Body of pancreas (tissue), 4 donors: ENCODE results near the gene NQO2. TPM values are rescaled to one million over a fixed set of nuclear protein-coding genes. Genes with fewer than 3 reads are reported as not detected.

ENCODE experiments used
- ATAC-seq: fragments of 150-250 bp; one replicate; pipeline ENCODE4 v1.9.1; 2016
- DNase-seq, 4 donors: peaks; one replicate each; pipeline ENCODE4 v3.0.0-alpha.2; 2019
- H3K27ac ChIP-seq, 4 donors: fragments of 200-600 bp; sonication (generic); 1 replicate in 3 of 4; 2 replicates in 1 of 4; pipeline versions ENCODE4 v1.5.1 to v1.6.1; 2016 to 2019; ENCODE audit warnings: mild to moderate bottlenecking in 1 of 4, mixed read lengths in 1 of 4, moderate library complexity in 1 of 4
- H3K27me3 ChIP-seq, 2 donors: fragments of 200-600 bp; sonication (generic); one replicate each; pipeline ENCODE4 v1.6.0; 2016; ENCODE audit warnings: mild to moderate bottlenecking in 1 of 2
- H3K36me3 ChIP-seq, 2 donors: fragments of 200-600 bp; sonication (generic); replicated peaks in 1 of 2; 2 replicates each; pipeline ENCODE4 v1.5.1; 2016; ENCODE audit warnings: low read depth in 2 of 2; ENCODE audit not compliant: insufficient read depth in 1 of 2
- H3K4me1 ChIP-seq: fragments of 200-600 bp; sonication (generic); one replicate; pipeline ENCODE4 v1.6.0; 2016
- H3K4me3 ChIP-seq, 2 donors: fragments of 200-600 bp; sonication (generic); 1 replicate in 1 of 2; 2 replicates in 1 of 2; pipeline ENCODE4 v1.5.1; 2016 to 2019
- H3K9me3 ChIP-seq, 3 donors: fragments of 200-600 bp; sonication (generic); 1 replicate in 2 of 3; 2 replicates in 1 of 3; pipeline ENCODE4 v1.5.1; 2016
- POLR2A ChIP-seq, 3 donors: fragments of 450-650 bp; IDR thresholded peaks; one replicate each; pipeline ENCODE4 v1.6.1; 2016; ENCODE audit warnings: antibody characterized with exemption in 3 of 3, mild to moderate bottlenecking in 2 of 3
- WGBS, 2 donors: methylation state at CpG; one replicate each; pipeline ENCODE4 v1.1.5; 2017; 5-methylcytosine and 5-hydroxymethylcytosine counted together
- intact Hi-C: fragments of 100-400 bp; cut with DNase I; formaldehyde crosslinking; loops from one replicate; pipeline ENCODE4 v1.15.1; 2023
- total RNA-seq, 2 donors: library from RNA; depleted of rRNA; stranded (reverse); fragments of >200 nt; gene quantifications; one replicate each; pipeline ENCODE4 v1.1.0, GENCODE V29; 2016
- TF ChIP-seq, protein P1 (sequence below), 7 experiments: fragments of 450-650 bp in 4 of 7; fragments of 200-600 bp in 3 of 7; sonication (generic) in 3 of 7; IDR thresholded peaks; one replicate each; pipeline ENCODE4 v1.5.1; 2016 to 2019; ENCODE audit warnings: antibody characterized with exemption in 7 of 7

NQO2 gene
- total RNA-seq, 2 donors from 2014 or later = 7.3 to 17.1 TPM

DNA sequence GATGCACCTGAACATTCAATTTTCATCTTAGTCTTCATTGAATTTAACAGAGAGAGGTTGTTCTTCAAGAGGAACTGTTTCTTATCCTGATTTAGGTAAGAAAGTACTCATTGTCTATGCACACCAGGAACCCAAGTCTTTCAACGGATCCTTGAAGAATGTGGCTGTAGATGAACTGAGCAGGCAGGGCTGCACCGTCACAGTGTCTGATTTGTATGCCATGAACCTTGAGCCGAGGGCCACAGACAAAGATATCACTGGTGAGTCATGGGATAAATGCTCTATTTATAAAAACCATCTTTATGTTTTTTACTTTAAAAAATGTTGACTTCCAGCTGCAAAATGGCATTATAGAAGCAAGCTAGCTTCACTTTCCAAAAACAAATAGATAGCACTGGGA, 10.2 kb downstream of the NQO2 start:
- intact Hi-C loops = loop anchor here (5.0 kb wide), 1 partner anchor 42 kb away; no protein-coding TSS in a partner anchor
- H3K27ac ChIP-seq = no peak overlapping the region
- H3K4me3 ChIP-seq = no peak overlapping the region
- TF ChIP-seq, protein P1, sequence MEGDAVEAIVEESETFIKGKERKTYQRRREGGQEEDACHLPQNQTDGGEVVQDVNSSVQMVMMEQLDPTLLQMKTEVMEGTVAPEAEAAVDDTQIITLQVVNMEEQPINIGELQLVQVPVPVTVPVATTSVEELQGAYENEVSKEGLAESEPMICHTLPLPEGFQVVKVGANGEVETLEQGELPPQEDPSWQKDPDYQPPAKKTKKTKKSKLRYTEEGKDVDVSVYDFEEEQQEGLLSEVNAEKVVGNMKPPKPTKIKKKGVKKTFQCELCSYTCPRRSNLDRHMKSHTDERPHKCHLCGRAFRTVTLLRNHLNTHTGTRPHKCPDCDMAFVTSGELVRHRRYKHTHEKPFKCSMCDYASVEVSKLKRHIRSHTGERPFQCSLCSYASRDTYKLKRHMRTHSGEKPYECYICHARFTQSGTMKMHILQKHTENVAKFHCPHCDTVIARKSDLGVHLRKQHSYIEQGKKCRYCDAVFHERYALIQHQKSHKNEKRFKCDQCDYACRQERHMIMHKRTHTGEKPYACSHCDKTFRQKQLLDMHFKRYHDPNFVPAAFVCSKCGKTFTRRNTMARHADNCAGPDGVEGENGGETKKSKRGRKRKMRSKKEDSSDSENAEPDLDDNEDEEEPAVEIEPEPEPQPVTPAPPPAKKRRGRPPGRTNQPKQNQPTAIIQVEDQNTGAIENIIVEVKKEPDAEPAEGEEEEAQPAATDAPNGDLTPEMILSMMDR (IDR thresholded peaks at IDR 0.05) = no peak
- TF ChIP-seq POLR2A (IDR thresholded peaks at IDR 0.05) = no peak
- no peaks in the 10 kb centered on the region for H3K4me1 ChIP-seq
- H3K27me3 ChIP-seq = no peaks in the 10 kb centered on the region
- no peak for ATAC-seq
- peaks cover 2 to 6% of the 10 kb centered on the region in 2 donors for H3K36me3 ChIP-seq
- no peak for DNase-seq
- 93 to 98% methylated on average over 3 of the region's 3 CpGs for WGBS, 2 donors
- H3K9me3 ChIP-seq = no peaks in the 10 kb centered on the region

DNA sequence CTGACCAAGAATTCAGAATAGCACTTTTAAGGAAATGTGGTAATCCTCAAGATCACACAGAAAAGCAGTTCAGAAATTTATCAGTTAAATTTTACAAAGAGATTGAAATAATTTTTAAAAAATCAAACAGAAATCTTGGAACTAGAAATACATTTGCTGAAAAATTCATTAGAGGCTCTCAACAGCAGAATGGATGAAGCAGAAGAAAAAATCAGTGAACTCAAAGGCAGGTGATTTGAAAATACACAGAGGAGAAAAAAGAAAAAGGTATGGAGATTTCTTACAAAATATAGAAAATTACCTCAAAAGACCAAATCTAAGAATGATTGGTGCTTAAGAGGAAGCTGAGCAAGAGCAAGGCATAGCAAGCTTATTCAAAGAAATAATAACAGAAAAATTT, 11.5 kb downstream of the NQO2 start:
- no peak for ATAC-seq
- no peak for TF ChIP-seq POLR2A (IDR thresholded peaks at IDR 0.05)
- TF ChIP-seq, protein P1 (IDR thresholded peaks at IDR 0.05) = no peak
- intact Hi-C loops = no loop called here
- peaks cover 2 to 6% of the 10 kb centered on the region in 2 donors for H3K36me3 ChIP-seq
- no peaks in the 10 kb centered on the region for H3K27me3 ChIP-seq
- no peak overlapping the region for H3K4me3 ChIP-seq
- no peaks in the 10 kb centered on the region for H3K4me1 ChIP-seq
- DNase-seq = no peak
- no peaks in the 10 kb centered on the region for H3K9me3 ChIP-seq
- no peak overlapping the region for H3K27ac ChIP-seq

DNA sequence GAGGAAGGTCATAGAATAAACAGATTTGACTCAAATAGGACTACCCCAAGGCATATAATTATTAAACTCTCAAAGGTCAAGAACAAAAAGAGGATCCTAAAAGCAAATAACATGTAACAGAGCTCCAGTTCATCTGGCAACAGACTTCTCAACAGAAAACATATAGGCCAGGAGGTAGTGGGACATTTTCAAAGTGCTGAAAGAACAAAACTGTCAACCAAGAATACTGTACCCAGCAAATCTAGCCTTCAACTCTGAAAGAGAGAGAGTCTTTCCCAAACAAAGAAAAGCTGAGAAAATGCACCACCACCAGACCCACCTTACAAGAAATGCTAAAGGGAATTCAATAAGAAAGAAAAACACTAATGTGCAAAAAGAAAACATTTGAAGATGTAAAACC, 11.9 kb downstream of the NQO2 start:
- no peak overlapping the region for H3K27ac ChIP-seq
- H3K4me3 ChIP-seq = no peak overlapping the region
- intact Hi-C loops = no loop called here
- H3K9me3 ChIP-seq = no peaks in the 10 kb centered on the region
- ATAC-seq (no peak), DNase-seq (no peak)
- no peaks in the 10 kb centered on the region for H3K4me1 ChIP-seq
- H3K36me3 ChIP-seq = peaks cover 4 to 6% of the 10 kb centered on the region in 2 donors
- TF ChIP-seq POLR2A (IDR thresholded peaks at IDR 0.05) = no peak
- TF ChIP-seq, protein P1 (IDR thresholded peaks at IDR 0.05) = no peak
- no peaks in the 10 kb centered on the region for H3K27me3 ChIP-seq

DNA sequence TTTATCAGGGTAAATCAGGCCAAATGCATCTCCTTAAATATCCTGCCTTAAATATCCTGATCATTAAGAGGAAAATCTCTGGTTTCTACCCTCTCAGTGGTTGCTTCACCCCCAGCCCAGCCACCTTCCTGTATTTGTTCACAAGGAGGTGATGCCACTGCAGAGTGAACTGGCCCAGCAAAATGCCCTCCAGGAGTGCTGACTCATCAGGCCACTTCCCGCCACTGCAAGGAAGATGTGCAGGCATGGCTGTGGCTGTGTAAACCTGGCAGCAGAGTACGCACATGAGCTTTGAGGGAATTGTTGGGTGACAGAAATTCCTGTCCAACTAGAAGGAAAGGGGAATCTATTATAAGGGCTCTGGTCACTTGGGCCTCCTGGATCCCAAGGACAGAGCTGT, 13.8 kb downstream of the NQO2 start:
- Histone ChIP-seq H3K36me3 (peaks cover 4 to 6% of the 10 kb centered on the region in 2 donors), H3K4me3 (no peak overlapping the region), H3K27ac (no peak overlapping the region), H3K27me3 (no peaks in the 10 kb centered on the region), H3K9me3 (no peaks in the 10 kb centered on the region), H3K4me1 (no peaks in the 10 kb centered on the region)
- DNase-seq (peak in 1 of 4 donors; percentile 48), ATAC-seq (no peak)
- TF ChIP-seq POLR2A (IDR thresholded peaks at IDR 0.05) = no peak
- TF ChIP-seq, protein P1 (IDR thresholded peaks at IDR 0.05) = no peak
- intact Hi-C loops = no loop called here
- 78 to 100% methylated on average over 2 of the region's 2 CpGs for WGBS, 2 donors

DNA sequence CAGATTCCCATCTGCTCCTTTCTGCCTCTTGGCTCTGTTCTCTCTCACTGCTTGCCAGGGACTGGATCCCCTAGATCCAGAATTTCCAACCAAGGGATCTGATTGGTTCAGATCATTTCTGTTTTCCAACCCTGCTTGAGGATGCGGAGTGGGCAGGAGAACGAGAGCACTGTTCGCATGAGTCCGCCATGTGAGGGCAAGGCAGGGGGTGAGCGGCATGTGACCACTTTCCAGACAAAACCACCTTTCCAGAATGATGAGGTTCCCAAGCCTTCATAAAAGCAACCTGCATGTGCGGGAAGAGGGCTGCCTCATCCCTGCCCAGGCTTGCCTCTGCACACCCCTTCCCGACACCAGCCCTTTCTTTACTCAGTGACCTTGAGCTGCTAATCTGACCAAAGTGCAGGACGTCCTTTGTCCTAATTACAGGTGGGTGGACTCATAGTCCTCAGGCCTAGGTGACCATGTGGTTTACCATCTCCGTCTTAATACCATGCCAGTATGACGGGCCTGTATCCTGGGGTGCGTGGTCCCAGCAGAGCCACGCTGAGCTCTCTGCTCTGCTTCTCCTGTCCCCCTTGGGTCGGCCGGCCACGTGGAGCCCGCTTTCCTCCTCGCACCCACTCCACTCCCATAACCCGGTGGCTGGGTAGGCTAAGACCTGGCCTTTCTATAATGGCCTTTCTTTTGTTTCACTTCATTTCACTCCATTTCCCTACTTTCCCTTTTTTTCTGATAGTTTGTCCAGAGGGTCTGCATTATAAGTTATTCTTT, 14.4 kb downstream of the NQO2 start:
- Histone ChIP-seq H3K27me3 (no peaks in the 10 kb centered on the region), H3K9me3 (no peaks in the 10 kb centered on the region), H3K27ac (no peak overlapping the region), H3K4me1 (no peaks in the 10 kb centered on the region), H3K36me3 (peaks cover 4 to 6% of the 10 kb centered on the region in 2 donors), H3K4me3 (no peak overlapping the region)
- intact Hi-C loops = no loop called here
- TF ChIP-seq POLR2A (IDR thresholded peaks at IDR 0.05) = no peak
- TF ChIP-seq, protein P1 (IDR thresholded peaks at IDR 0.05) = no peak
- WGBS, 2 donors = 84 to 88% methylated on average over 17 to 18 of the region's 18 CpGs
- DNase-seq (no peak), ATAC-seq (no peak)
